G401.6 (cell line): Measurements from ENCODE around the gene KIRREL3.

Source experiments
- FAIRE-seq: peaks from 2 replicates; lab custom pipeline; 2012; peaks lifted over from hg19 to GRCh38; lab: Jason Lieb, UNC

The KIRREL3 gene

GRCh38 chr11:126738295-126739031, 262.1 kb downstream of the KIRREL3 start:
- FAIRE-seq, result no peak

GRCh38 chr11:126736682-126737572, 263.6 kb downstream of the KIRREL3 start:
- no peak for FAIRE-seq

GRCh38 chr11:126734752-126735151, 265.8 kb downstream of the KIRREL3 start:
- no peak for FAIRE-seq

- no peak for FAIRE-seq
Observed at GRCh38 chr11:126733685-126734084, 266.9 kb downstream of the KIRREL3 start.

- no peak for FAIRE-seq
Observed at GRCh38 chr11:126732981-126733380, 267.6 kb downstream of the KIRREL3 start.

GRCh38 chr11:126731576-126732142, 268.9 kb downstream of the KIRREL3 start:
- no peak for FAIRE-seq

GRCh38 chr11:126727381-126727780, 273.2 kb downstream of the KIRREL3 start:
- FAIRE-seq, result no peak

GRCh38 chr11:126725521-126725920, 275.0 kb downstream of the KIRREL3 start:
- FAIRE-seq, result no peak

GRCh38 chr11:126725043-126725442, 275.5 kb downstream of the KIRREL3 start:
- no peak for FAIRE-seq

- FAIRE-seq, result no peak
Observed at GRCh38 chr11:126723665-126724045, 276.9 kb downstream of the KIRREL3 start.

- FAIRE-seq, result no peak
Observed at GRCh38 chr11:126722956-126723664, 277.5 kb downstream of the KIRREL3 start.

GRCh38 chr11:126722006-126722736, 278.4 kb downstream of the KIRREL3 start:
- no peak for FAIRE-seq

- no peak for FAIRE-seq
Observed at GRCh38 chr11:126720539-126721235, 279.9 kb downstream of the KIRREL3 start.

- FAIRE-seq, result no peak
Observed at GRCh38 chr11:126719740-126720139, 280.8 kb downstream of the KIRREL3 start.

GRCh38 chr11:126718276-126718675, 282.3 kb downstream of the KIRREL3 start:
- FAIRE-seq, result no peak

GRCh38 chr11:126716456-126717083, 284.0 kb downstream of the KIRREL3 start:
- FAIRE-seq, result no peak

GRCh38 chr11:126713806-126714205, 286.8 kb downstream of the KIRREL3 start:
- no peak for FAIRE-seq

GRCh38 chr11:126711977-126712625, 288.5 kb downstream of the KIRREL3 start:
- FAIRE-seq, result no peak

GRCh38 chr11:126710804-126711399, 289.7 kb downstream of the KIRREL3 start:
- FAIRE-seq, result no peak

- FAIRE-seq, result no peak
Observed at GRCh38 chr11:126707498-126707897, 293.1 kb downstream of the KIRREL3 start.
